ENCODE measurements around the gene NDUFAF4. TPM values are rescaled to one million over a fixed set of nuclear protein-coding genes. Genes with fewer than 3 reads are reported as not detected.

Gene NDUFAF4
- total RNA-seq, 1 experiment from 2014 or later, result 44.1 TPM

- Histone ChIP-seq H3K36me3 (ENCODE audit: control insufficient read depth, insufficient read depth, low read length) (no peaks in the 10 kb centered on the region), H3K4me1 (no peaks in the 10 kb centered on the region), H3K27me3 (replicated peaks; ENCODE audit: control insufficient read depth, insufficient read depth, low read length) (no peaks in the 10 kb centered on the region), H3K9me3 (no peaks in the 10 kb centered on the region), H3K4me3 (ENCODE audit: low read depth, low read length) (no peak overlapping the region)
- H3K4me3 Mint-ChIP-seq (ENCODE audit: unreplicated experiment), result no peak overlapping the region
- H3K9me3 Mint-ChIP-seq (ENCODE audit: unreplicated experiment), result no peaks in the 10 kb centered on the region
- ChIA-PET CTCF (no interaction called here), POLR2A (no interaction called here)
- peaks cover 13% of the 10 kb centered on the region for H3K27me3 Mint-ChIP-seq (ENCODE audit: insufficient read depth, unreplicated experiment)
- TF ChIP-seq CTCF (IDR thresholded peaks at IDR 0.05; ENCODE audit: insufficient read depth in 1 of 2, low read depth in 1 of 2, low read length in 1 of 2, severe bottlenecking in 1 of 2, unreplicated experiment in 1 of 2), result no peak
- intact Hi-C loops (cut with micrococcal nuclease; ENCODE audit: unreplicated experiment), result no loop called here
- H3K4me1 Mint-ChIP-seq (ENCODE audit: low read depth, unreplicated experiment), result no peaks in the 10 kb centered on the region
- DNase-seq, result no peak
- no peak overlapping the region for H3K27ac Mint-ChIP-seq (ENCODE audit: unreplicated experiment)
- no TSS peak for BruUV-seq (replicated peaks)
- H3K36me3 Mint-ChIP-seq (ENCODE audit: insufficient read depth, unreplicated experiment), result no peaks in the 10 kb centered on the region
These were observed 45.0 kb upstream of the NDUFAF4 start for GRCh38 chr6:96942676-96943075.

DNA sequence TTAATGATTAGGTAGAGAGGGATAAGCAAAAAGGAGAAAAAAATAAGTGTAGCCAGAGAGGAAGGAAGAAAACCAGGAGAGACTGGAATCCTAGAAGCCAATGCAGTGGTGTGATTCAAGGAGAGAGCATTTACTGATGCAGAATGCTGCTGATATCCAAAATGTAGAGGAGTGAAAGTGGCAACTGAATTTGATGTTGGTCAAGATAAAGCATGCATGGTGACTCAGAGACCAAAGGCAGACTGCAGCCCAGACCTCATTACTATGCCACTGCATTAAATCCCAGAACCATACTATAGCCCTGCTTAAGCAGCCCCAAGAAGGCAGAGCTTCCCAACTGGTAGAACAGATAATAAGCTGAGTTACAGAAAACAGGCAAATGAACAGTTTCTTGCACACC lies 42.6 kb upstream of the NDUFAF4 start:
- Mint-ChIP-seq H3K27ac (ENCODE audit: unreplicated experiment) (no peak overlapping the region), H3K4me1 (ENCODE audit: low read depth, unreplicated experiment) (no peaks in the 10 kb centered on the region), H3K27me3 (ENCODE audit: insufficient read depth, unreplicated experiment) (peaks cover 20% of the 10 kb centered on the region), H3K36me3 (ENCODE audit: insufficient read depth, unreplicated experiment) (no peaks in the 10 kb centered on the region), H3K9me3 (ENCODE audit: unreplicated experiment) (no peaks in the 10 kb centered on the region), H3K4me3 (ENCODE audit: unreplicated experiment) (no peak overlapping the region)
- Histone ChIP-seq H3K4me1 (no peaks in the 10 kb centered on the region), H3K9me3 (no peaks in the 10 kb centered on the region), H3K36me3 (ENCODE audit: control insufficient read depth, insufficient read depth, low read length) (no peaks in the 10 kb centered on the region), H3K27me3 (replicated peaks; ENCODE audit: control insufficient read depth, insufficient read depth, low read length) (no peaks in the 10 kb centered on the region), H3K4me3 (ENCODE audit: low read depth, low read length) (no peak overlapping the region)
- TF ChIP-seq CTCF (IDR thresholded peaks at IDR 0.05; ENCODE audit: insufficient read depth in 1 of 2, low read depth in 1 of 2, low read length in 1 of 2, severe bottlenecking in 1 of 2, unreplicated experiment in 1 of 2), result no peak
- ChIA-PET CTCF (no interaction called here), POLR2A (no interaction called here)
- no peak for DNase-seq
- intact Hi-C loops (cut with micrococcal nuclease; ENCODE audit: unreplicated experiment), result no loop called here
- no TSS peak for BruUV-seq (replicated peaks)

DNA sequence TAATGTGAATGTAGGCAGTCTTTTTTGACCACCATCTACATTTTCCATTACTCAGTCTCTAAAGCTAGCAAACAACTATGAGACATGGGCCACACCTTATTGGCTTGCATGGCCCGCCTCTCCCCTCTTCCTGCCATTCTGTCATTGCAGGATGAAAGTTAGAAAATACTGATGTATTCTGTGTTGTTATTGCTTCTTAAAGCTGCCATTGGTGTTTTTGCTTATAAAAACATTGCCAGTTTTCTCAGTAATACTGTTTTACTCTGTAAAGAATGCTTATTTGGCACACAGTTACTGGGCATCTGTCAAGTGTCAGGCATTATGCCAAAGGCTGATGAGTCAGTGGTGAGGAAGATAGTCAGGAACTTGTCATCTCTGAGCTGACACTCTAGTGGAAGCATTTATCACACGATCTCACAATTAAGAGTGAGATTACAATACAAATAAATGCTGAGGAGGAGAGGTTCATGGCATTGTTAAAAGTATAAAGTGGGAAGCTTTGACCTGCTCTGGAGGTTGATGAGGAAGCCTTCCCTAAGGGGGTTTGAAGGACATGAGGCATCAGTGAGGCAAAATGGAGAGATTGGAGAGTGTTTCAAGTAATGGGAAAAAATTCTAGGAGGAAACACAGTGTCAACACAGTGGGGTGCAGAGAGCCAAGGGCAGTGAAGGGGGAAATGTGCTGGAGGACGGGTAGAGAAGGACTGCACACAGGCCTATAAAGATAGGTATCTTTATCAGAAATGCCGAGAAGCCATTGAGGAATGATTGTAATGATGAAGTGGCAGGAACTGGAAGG lies 41.5 kb upstream of the NDUFAF4 start:
- intact Hi-C loops (cut with micrococcal nuclease; ENCODE audit: unreplicated experiment), result no loop called here
- Mint-ChIP-seq H3K27ac (ENCODE audit: unreplicated experiment) (no peak overlapping the region), H3K27me3 (ENCODE audit: insufficient read depth, unreplicated experiment) (peaks cover 23% of the 10 kb centered on the region), H3K4me3 (ENCODE audit: unreplicated experiment) (no peak overlapping the region), H3K4me1 (ENCODE audit: low read depth, unreplicated experiment) (no peaks in the 10 kb centered on the region), H3K9me3 (ENCODE audit: unreplicated experiment) (no peaks in the 10 kb centered on the region), H3K36me3 (ENCODE audit: insufficient read depth, unreplicated experiment) (no peaks in the 10 kb centered on the region)
- Histone ChIP-seq H3K27me3 (replicated peaks; ENCODE audit: control insufficient read depth, insufficient read depth, low read length) (no peaks in the 10 kb centered on the region), H3K4me1 (no peaks in the 10 kb centered on the region), H3K4me3 (ENCODE audit: low read depth, low read length) (no peak overlapping the region), H3K36me3 (ENCODE audit: control insufficient read depth, insufficient read depth, low read length) (no peaks in the 10 kb centered on the region), H3K9me3 (no peaks in the 10 kb centered on the region)
- no peak for DNase-seq
- no peak for TF ChIP-seq CTCF (IDR thresholded peaks at IDR 0.05; ENCODE audit: insufficient read depth in 1 of 2, low read depth in 1 of 2, low read length in 1 of 2, severe bottlenecking in 1 of 2, unreplicated experiment in 1 of 2)
- BruUV-seq (replicated peaks), result no TSS peak
- POLR2A ChIA-PET, result no interaction called here
- CTCF ChIA-PET, result no interaction called here
